GM12878 (cell line): ENCODE measurements around the gene CELSR1. TPM values are rescaled to one million over a fixed set of nuclear protein-coding genes. Genes with fewer than 3 reads are reported as not detected.

Experiments
- ATF7 ChIP-seq: fragments of 450-650 bp; IDR thresholded peaks from 2 replicates; pipeline ENCODE4 v1.6.1; 2016; ENCODE audit warnings: low read depth, mild to moderate bottlenecking
- CHD1 ChIP-seq: IDR thresholded peaks from 2 replicates; pipeline ENCODE4 v1.6.1; 2012; ENCODE audit warnings: low read depth, low read length, improper control_type of control experiment
- EGR1 ChIP-seq, 2 experiments: IDR thresholded peaks; 1 replicate in 1 of 2; 2 replicates in 1 of 2; pipeline ENCODE4 v1.6.1; 2011 to 2012; ENCODE audit warnings: low read depth in 2 of 2, low read length in 2 of 2, borderline replicate concordance in 1 of 2, mild to moderate bottlenecking in 1 of 2, moderate library complexity in 1 of 2
- EP300 ChIP-seq, 2 experiments: fragments of 150-350 bp in 1 of 2; IDR thresholded peaks; 2 replicates each; pipeline ENCODE4 v1.6.1; 2011 to 2012; ENCODE audit warnings: low read depth in 2 of 2, low read length in 2 of 2, borderline replicate concordance in 1 of 2, improper control_type of control experiment in 1 of 2, inconsistent platforms in 1 of 2; ENCODE audit not compliant: control insufficient read depth in 1 of 2
- ESRRA ChIP-seq: IDR thresholded peaks from 2 replicates; pipeline ENCODE4 v1.6.1; 2012; ENCODE audit warnings: mild to moderate bottlenecking, low read length, improper control_type of control experiment
- HDAC2 ChIP-seq: fragments of 200-600 bp; sonication (generic); IDR thresholded peaks from 2 replicates; pipeline ENCODE4 v1.6.1; 2017
- MTA2 ChIP-seq: fragments of 450-650 bp; IDR thresholded peaks from 2 replicates; pipeline ENCODE4 v1.6.1; 2016; ENCODE audit warnings: low read depth, mild to moderate bottlenecking, moderate library complexity
- NBN ChIP-seq: fragments of 450-650 bp; IDR thresholded peaks from 2 replicates; pipeline ENCODE4 v1.6.1; 2016
- RAD21 ChIP-seq: IDR thresholded peaks from 2 replicates; pipeline ENCODE4 v1.6.1; 2011; ENCODE audit warnings: mild to moderate bottlenecking, low read depth, low read length, moderate library complexity; ENCODE audit not compliant: insufficient read depth
- SMARCA5 ChIP-seq: fragments of 450-650 bp; IDR thresholded peaks from 2 replicates; pipeline ENCODE4 v1.6.1; 2017; ENCODE audit warnings: mild to moderate bottlenecking
- SREBF1 ChIP-seq: IDR thresholded peaks from 2 replicates; pipeline ENCODE4 v1.6.1; 2012; ENCODE audit warnings: mild to moderate bottlenecking, low read length
- SRF ChIP-seq, 2 experiments: IDR thresholded peaks; 2 replicates each; pipeline ENCODE4 v1.6.1; 2011; ENCODE audit warnings: low read depth in 2 of 2, low read length in 2 of 2, mild to moderate bottlenecking in 1 of 2, moderate library complexity in 1 of 2
- SUPT20H ChIP-seq: IDR thresholded peaks from 2 replicates; pipeline ENCODE4 v1.6.1; 2011; ENCODE audit warnings: low read depth, mild to moderate bottlenecking, low read length, moderate library complexity, borderline replicate concordance; ENCODE audit not compliant: control insufficient read depth
- YY1 ChIP-seq: IDR thresholded peaks from 2 replicates; pipeline ENCODE4 v1.6.1; 2011; ENCODE audit warnings: low read depth, mild to moderate bottlenecking, low read length
- polyA plus RNA-seq, 11 experiments: library from polyadenylated mRNA; depleted of rRNA in 4 of 11; unstranded in 6 of 11; stranded (reverse) in 5 of 11; fragments of >200 nt; fragmentation: Nextera tagmentation in 4 of 11; fragmentation: Illumina TruSeq in 1 of 11; extraction: Ambion mirVana in 4 of 11; extraction: Trizol in 1 of 11; gene quantifications; 1 replicate in 1 of 11; 2 replicates in 10 of 11; pipeline versions ENCODE4 v1.2.1 to v1.2.3, GENCODE V29; 2011 to 2016; ENCODE audit warnings: inconsistent platforms in 2 of 11, missing spikeins in 2 of 11, low read depth in 1 of 11
- total RNA-seq, 4 experiments: library from RNA; depleted of rRNA in 3 of 4; stranded (reverse); fragments of >200 nt in 3 of 4; fragmentation: Illumina TruSeq in 1 of 4; extraction: Trizol in 1 of 4; gene quantifications; 2 replicates each; pipeline versions ENCODE4 v1.2.1 to v1.2.3, GENCODE V29; 2013 to 2021
- TF ChIP-seq, protein P1 (sequence below): fragments of 450-650 bp; formaldehyde crosslinking; IDR thresholded peaks from 2 replicates; pipeline ENCODE4 v1.5.0; 2022; ENCODE audit warnings: mild to moderate bottlenecking, missing genetic modification characterization
- TF ChIP-seq, protein P2 (sequence below): IDR thresholded peaks from 2 replicates; pipeline ENCODE4 v1.6.1; 2011; ENCODE audit warnings: borderline replicate concordance, low read depth, mild to moderate bottlenecking, moderate library complexity, mixed read lengths, low read length; ENCODE audit not compliant: insufficient read depth; ENCODE audit errors: extremely low read length
- TF ChIP-seq, protein P3 (sequence below): fragments of 450-650 bp; IDR thresholded peaks from 2 replicates; pipeline ENCODE4 v1.6.1; 2017; ENCODE audit warnings: mild to moderate bottlenecking, low read depth, inconsistent platforms; ENCODE audit not compliant: poor library complexity, severe bottlenecking
- TF ChIP-seq, protein P4 (sequence below): fragments of 150-350 bp; IDR thresholded peaks from 2 replicates; pipeline ENCODE4 v1.6.1; 2014; ENCODE audit warnings: mild to moderate bottlenecking, low read depth, low read length
- TF ChIP-seq, protein P5 (sequence below): fragments of 450-650 bp; formaldehyde crosslinking; IDR thresholded peaks from 2 replicates; pipeline ENCODE4 v1.4.0; 2020; ENCODE audit warnings: mild to moderate bottlenecking, moderate library complexity

CELSR1 gene
- total and polyA plus RNA-seq, 10 of the 15 experiments (the other 5 are each of a cell fraction or from before 2014, with no cell fraction given): 0.05 to 1.7 (median 0.35) TPM; not detected in 2

DNA sequence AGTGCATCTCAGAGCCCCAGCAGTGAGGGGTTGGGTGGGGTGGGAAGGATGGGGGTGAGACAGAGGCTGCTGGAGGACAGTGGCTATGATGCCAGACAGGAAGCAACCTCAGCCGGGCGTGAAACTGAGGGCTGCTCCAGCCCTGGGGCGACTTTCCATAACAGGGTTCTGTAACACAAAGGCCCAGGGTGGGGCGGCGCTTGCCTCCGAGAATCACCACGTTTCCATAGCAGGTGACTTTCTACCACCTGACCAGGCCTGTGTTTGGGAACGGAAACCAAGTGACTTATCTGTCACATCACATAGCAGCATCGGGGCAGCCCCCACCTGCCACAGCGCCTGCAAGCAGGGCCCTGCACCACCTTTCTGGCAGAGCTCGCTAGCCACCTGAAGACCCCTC lies 116.2 kb downstream of the CELSR1 start (continued):
- TF ChIP-seq EGR1 (IDR thresholded peaks at IDR 0.05; ENCODE audit: borderline replicate concordance in 1 of 2, low read depth in 2 of 2, low read length in 2 of 2) (no peak), YY1 (no peak), SREBF1 (no peak), MTA2 (peak; percentile 35; the same call in 1 of the 2 replicates), CHD1 (no peak), SUPT20H (no peak), NBN (0 out of 2 replicates have a peak, but pooled peaks have one; percentile 23), HDAC2 (no peak), EP300 (IDR thresholded peaks at IDR 0.05; ENCODE audit: borderline replicate concordance in 1 of 2, control insufficient read depth in 1 of 2, low read depth in 2 of 2, low read length in 2 of 2) (peak; percentile 44 to 46; a peak in 1 of 4 replicates), SRF (IDR thresholded peaks at IDR 0.05; ENCODE audit: low read depth in 2 of 2, low read length in 2 of 2) (no peak), RAD21 (no peak), ESRRA (no peak), SMARCA5 (no peak), ATF7 (peak; percentile 19; the same call in 1 of the 2 replicates)
- TF ChIP-seq, protein P1, sequence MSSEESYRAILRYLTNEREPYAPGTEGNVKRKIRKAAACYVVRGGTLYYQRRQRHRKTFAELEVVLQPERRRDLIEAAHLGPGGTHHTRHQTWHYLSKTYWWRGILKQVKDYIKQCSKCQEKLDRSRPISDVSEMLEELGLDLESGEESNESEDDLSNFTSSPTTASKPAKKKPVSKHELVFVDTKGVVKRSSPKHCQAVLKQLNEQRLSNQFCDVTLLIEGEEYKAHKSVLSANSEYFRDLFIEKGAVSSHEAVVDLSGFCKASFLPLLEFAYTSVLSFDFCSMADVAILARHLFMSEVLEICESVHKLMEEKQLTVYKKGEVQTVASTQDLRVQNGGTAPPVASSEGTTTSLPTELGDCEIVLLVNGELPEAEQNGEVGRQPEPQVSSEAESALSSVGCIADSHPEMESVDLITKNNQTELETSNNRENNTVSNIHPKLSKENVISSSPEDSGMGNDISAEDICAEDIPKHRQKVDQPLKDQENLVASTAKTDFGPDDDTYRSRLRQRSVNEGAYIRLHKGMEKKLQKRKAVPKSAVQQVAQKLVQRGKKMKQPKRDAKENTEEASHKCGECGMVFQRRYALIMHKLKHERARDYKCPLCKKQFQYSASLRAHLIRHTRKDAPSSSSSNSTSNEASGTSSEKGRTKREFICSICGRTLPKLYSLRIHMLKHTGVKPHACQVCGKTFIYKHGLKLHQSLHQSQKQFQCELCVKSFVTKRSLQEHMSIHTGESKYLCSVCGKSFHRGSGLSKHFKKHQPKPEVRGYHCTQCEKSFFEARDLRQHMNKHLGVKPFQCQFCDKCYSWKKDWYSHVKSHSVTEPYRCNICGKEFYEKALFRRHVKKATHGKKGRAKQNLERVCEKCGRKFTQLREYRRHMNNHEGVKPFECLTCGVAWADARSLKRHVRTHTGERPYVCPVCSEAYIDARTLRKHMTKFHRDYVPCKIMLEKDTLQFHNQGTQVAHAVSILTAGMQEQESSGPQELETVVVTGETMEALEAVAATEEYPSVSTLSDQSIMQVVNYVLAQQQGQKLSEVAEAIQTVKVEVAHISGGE (CRISPR knock-in tag): no peak
- TF ChIP-seq, protein P2, sequence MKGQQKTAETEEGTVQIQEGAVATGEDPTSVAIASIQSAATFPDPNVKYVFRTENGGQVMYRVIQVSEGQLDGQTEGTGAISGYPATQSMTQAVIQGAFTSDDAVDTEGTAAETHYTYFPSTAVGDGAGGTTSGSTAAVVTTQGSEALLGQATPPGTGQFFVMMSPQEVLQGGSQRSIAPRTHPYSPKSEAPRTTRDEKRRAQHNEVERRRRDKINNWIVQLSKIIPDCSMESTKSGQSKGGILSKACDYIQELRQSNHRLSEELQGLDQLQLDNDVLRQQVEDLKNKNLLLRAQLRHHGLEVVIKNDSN: peak; percentile 30
- TF ChIP-seq, protein P3, sequence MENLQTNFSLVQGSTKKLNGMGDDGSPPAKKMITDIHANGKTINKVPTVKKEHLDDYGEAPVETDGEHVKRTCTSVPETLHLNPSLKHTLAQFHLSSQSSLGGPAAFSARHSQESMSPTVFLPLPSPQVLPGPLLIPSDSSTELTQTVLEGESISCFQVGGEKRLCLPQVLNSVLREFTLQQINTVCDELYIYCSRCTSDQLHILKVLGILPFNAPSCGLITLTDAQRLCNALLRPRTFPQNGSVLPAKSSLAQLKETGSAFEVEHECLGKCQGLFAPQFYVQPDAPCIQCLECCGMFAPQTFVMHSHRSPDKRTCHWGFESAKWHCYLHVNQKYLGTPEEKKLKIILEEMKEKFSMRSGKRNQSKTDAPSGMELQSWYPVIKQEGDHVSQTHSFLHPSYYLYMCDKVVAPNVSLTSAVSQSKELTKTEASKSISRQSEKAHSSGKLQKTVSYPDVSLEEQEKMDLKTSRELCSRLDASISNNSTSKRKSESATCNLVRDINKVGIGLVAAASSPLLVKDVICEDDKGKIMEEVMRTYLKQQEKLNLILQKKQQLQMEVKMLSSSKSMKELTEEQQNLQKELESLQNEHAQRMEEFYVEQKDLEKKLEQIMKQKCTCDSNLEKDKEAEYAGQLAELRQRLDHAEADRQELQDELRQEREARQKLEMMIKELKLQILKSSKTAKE: no peak
- TF ChIP-seq, protein P4, sequence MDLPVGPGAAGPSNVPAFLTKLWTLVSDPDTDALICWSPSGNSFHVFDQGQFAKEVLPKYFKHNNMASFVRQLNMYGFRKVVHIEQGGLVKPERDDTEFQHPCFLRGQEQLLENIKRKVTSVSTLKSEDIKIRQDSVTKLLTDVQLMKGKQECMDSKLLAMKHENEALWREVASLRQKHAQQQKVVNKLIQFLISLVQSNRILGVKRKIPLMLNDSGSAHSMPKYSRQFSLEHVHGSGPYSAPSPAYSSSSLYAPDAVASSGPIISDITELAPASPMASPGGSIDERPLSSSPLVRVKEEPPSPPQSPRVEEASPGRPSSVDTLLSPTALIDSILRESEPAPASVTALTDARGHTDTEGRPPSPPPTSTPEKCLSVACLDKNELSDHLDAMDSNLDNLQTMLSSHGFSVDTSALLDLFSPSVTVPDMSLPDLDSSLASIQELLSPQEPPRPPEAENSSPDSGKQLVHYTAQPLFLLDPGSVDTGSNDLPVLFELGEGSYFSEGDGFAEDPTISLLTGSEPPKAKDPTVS: no peak
- TF ChIP-seq, protein P5, sequence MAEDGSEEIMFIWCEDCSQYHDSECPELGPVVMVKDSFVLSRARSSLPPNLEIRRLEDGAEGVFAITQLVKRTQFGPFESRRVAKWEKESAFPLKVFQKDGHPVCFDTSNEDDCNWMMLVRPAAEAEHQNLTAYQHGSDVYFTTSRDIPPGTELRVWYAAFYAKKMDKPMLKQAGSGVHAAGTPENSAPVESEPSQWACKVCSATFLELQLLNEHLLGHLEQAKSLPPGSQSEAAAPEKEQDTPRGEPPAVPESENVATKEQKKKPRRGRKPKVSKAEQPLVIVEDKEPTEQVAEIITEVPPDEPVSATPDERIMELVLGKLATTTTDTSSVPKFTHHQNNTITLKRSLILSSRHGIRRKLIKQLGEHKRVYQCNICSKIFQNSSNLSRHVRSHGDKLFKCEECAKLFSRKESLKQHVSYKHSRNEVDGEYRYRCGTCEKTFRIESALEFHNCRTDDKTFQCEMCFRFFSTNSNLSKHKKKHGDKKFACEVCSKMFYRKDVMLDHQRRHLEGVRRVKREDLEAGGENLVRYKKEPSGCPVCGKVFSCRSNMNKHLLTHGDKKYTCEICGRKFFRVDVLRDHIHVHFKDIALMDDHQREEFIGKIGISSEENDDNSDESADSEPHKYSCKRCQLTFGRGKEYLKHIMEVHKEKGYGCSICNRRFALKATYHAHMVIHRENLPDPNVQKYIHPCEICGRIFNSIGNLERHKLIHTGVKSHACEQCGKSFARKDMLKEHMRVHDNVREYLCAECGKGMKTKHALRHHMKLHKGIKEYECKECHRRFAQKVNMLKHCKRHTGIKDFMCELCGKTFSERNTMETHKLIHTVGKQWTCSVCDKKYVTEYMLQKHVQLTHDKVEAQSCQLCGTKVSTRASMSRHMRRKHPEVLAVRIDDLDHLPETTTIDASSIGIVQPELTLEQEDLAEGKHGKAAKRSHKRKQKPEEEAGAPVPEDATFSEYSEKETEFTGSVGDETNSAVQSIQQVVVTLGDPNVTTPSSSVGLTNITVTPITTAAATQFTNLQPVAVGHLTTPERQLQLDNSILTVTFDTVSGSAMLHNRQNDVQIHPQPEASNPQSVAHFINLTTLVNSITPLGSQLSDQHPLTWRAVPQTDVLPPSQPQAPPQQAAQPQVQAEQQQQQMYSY: no peak
